Measurements from ENCODE around the gene CNTNAP2.

The CNTNAP2 gene

DNA sequence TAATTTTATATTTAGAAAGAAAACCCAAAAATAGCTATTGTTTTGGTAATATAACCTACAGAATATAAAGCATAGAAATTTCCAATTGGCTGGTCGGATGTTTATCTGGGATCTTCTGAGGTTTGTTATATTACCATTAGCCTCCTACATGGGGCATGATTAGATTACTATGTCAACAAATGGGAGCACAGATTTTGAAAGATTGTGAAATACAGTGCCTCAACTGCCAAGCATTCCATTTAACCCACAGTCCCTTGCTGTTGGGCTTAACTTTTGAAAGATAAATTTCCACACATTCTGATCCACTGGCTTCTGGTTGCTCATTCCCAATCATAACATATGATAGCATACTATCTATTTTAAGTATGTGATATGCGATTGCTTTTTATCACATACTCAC, 2018.5 kb downstream of the CNTNAP2 start:
- DNase-seq, result peak; percentile 54

DNA sequence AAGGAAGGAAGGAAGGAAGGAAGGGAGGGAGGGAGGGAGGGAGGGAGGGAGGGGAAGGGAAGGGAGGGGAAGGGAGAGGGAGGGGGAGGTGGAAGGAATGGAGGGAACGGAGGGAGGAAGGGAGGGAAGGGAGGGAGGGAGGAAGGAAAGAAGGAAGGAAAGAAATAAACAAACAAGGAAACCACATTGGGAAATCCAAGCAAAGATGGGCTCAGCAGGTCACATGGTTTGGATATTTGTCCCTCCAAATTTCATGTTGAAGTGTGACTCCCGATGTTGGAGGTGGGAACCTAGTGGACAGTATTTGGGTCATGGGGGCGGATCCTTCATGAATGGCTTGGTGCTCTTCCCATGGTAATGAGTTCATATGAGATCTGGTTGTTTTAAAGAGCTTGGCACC, 2019.4 kb downstream of the CNTNAP2 start:
- no peak for DNase-seq

DNA sequence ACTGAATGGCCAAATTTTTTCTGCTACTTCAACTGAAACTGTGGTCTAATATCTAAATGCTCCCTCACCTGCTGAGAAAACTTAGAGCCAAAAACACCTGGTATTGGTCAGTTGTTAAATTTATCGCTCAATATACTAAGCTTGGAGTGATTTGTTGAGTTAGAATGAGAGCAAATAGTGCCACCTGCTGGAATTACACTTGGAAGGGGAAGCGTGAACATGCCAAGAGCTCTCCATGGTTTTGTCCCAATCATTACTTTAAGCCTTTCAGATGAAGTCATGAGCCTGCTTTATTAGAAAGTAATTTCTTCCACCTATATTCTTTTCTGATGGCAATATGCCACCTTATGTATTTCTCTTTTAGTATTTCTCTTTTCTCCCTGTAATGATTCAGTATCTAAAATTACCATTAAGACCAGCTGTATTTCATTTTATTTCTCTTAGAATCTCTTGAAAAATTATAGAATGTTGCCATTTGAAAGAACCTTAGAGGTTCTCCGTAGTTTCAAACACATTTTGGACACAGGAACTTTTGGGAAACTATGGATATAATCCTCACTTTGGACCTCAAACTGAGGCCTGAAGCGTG, 2026.2 kb downstream of the CNTNAP2 start:
- DNase-seq, result peak; percentile 60

DNA sequence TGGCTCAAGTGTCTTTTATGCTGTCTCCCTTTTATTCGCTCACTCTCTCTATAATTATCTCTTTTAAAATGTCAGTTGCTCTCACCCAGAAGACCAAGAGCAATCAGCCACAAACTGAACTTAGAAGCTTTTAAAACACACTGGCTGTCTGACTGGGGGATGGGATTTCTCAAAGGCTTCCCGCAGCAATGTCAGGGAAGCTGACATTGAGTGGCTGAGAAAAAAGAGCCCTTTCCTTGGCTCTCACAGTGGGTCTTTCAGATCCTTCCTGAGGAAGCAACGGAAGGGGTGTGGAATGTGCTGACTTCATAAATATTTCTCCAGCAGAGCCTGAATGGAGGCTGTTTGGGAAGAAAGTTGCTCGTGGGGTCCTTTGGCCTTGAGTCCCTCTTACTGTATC, 2028.2 kb downstream of the CNTNAP2 start:
- no peak for DNase-seq

DNA sequence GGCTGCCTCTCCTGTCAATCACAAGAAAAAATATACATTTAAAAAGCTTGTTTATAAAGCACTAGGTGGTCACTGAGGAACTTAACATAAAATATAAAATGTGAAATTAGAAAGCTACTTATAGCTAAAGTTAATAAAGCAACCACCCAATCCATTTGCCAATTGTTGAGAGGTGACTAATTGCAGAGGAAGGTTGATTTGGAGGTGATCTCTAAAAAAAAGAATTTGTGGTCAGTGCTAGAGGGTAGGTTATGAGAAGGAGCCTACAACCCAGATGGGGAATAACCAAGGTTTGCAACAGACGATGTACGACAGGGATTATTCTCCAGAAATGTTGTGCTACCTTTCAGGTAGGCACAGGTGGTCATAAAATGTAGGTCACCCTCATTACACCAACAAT, 2029.7 kb downstream of the CNTNAP2 start:
- no peak for DNase-seq

DNA sequence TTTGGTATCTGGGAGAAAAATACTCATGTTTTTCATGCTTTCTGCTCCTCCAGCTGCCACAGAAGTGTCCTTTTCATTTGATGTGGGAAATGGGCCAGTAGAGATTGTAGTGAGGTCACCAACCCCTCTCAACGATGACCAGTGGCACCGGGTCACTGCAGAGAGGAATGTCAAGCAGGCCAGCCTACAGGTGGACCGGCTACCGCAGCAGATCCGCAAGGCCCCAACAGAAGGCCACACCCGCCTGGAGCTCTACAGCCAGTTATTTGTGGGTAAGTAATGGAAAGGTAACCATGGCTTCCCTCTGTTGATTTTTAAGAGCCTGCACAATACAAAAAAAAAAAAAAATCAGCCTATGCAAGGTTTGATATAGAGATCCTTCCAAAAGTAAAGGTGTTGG, 2030.8 kb downstream of the CNTNAP2 start:
- DNase-seq, result no peak

DNA sequence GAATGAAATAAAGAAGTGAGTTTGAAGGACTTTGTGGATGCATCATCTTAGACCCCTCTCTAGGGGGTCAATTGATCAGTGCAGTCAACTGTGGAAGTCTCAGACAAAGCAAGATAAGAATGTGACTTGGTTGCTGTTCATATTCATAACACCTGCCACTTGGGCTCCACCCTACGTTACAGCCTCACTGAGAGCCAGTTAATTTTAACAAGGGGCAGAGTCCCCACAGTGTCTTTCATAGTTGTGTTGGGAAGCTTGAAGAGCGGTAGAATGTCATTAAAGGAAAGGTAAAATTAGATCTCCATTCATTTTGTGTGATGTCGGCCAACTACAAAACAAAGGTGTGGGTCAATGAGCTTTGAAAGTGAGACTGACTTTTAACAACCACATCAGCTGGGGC, 2031.9 kb downstream of the CNTNAP2 start:
- DNase-seq, result no peak

DNA sequence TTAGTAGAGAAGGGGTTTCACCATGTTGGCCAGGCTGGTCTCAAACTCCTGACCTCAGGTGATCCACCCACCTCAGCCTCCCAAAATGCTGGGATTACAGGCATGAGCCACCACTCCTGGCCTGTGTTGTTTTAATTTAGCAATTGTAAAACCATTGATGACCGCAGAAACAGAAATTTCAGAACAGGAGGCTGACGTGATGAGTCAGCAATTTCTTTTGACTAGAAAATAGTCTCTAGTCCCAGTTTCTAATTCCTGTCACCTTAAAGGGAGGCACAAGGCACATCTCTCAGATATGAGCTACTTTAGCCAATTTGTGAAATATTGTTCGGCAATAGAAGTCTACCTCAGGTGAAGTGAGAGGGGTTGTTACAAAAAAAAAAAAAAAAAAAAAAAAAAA, 2033.1 kb downstream of the CNTNAP2 start:
- no peak for DNase-seq

DNA sequence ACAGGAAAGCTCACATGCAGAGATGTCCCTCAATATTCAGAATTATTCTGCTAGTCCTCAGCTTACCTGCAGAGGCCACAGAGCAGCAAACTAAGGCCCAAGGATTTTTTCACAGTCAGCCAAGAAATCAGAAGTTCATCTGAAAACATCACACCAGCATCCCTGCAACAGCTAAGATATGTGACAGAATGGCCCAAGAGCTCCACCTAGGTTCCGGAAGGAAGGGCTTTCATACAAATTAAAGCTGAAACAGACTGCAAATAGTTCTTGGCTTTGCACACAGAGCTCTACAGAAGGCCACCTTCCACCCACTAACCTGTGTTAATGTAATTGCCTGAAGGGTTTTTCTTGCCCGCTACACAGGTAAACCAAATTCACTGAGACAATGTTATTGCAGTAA, 2035.2 kb downstream of the CNTNAP2 start:
- DNase-seq, result no peak

DNA sequence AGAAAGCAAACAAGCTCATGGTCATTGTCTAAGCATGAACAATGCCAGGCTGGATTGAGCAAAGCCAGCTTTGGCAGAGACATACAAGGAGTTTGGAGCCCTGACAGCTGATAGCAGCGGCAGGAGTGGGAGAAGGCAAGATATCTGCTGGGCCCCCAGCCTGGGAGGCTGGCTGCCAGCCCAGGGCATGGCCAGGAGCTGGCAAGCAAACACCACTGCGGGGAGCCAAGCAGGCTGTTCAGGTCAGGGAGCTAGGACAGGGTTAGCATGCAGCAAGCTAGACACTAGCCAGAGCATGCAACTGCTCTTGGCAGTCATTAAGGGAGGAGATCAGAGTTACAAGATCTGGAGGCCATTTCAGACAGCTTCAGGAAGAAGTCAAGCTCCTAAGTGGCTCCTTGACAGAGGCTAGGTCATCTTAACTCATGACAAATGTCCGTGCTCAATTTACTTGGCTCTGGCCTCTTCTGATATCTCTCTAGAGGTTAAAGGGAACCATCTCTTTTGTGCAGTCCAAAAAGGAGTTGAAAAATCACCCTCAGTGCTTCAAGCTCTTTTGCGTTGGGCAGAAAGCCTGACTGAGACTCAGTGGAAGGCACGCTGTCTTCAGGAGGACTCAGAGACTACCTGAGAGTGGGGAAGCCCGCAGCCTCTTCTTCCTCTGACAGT, 2037.1 kb downstream of the CNTNAP2 start:
- no peak for DNase-seq

DNA sequence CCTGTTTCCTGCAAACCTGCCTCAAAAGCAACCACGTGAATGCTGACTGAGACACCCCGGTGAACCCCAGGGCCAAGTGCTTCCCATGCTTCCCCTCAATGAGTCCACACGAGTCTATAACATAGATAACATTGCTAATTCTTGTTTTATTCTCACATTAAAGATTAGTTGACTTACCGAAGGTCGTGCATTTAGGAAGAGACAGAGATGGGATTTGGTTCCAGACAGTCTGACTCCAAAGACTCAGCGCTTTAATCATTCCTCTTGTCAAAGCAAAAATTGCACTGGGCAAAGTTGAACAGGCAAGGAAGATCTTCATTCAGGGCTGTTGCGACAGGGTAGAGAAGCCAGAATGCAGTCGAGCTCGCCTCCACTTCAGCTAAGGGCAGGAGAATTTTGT, 2038.4 kb downstream of the CNTNAP2 start:
- no peak for DNase-seq

DNA sequence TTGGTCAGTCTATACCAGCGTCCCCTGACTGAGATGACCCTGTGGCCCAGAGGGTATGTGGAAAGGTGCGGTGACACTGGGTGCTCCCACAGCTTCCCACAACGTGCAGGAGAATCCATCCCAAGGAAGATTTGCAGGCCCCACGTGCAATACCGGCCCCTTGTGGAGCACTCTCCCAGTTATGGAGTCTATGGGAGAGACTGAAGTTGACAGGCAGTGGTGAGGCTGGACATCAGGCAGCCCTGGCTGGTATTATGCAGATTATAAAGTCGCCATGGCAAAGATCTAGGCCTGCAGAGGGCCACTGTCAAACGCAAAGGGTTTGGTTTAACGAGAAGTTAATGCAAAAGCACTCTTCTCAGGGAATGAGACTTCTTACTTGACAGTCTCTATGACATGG, 2039.2 kb downstream of the CNTNAP2 start:
- no peak for DNase-seq

DNA sequence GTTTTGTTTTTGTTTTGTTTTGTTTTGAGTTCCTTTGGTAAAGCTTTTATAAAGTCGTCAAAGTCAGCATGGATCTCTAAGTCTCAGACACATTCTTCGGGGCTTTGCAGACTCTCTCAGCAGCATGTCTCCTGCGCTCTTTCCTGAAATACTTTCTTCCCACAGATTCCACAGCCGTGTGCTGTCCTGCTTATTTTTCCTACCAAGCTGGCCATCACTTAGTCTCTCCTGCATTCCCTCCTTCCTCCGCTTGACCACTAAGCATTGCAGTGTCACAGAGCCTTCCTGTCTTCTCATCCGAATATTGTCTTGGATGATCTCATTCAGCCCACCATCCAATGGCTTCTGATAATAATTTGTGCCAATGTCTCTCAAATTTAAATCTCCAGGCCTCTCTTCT, 2039.6 kb downstream of the CNTNAP2 start:
- DNase-seq, result no peak

DNA sequence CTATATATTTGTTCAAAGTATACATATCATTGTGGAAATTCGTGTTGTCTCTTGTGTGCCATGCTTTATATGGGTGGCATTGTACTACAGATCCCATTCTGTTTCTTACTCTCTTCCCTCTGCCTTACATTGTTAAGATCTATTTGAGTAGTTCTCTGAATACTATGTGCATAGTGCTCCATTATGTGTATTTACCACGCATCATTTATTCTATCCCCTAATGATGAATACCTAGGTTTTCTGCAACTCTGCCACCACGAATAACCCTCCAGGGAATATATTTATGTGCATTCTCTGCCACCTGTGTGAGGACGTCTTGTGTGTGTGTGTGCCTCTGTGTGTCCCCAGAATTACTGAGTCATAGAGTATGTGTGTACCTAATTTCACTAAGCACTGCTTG, 2042.7 kb downstream of the CNTNAP2 start:
- DNase-seq, result no peak

DNA sequence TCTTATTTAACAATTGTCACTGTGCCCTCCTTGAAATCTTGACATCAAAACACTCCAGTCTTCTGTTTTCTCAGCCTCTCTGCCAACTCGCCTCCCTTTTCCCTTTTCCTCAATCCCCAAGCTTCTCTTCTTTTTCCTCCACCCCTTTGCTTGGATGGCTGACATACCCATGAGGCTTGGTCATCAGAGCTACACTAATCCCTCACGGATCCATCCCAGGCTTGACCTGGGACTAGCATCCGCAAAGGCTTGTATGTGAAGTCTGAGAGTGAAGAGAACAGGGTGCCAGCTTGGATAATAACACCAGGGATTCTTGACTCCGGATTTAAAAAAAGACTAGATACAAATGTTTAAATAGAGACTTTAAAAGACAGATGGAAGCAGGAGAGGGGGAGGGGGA, 2045.2 kb downstream of the CNTNAP2 start:
- DNase-seq, result no peak

DNA sequence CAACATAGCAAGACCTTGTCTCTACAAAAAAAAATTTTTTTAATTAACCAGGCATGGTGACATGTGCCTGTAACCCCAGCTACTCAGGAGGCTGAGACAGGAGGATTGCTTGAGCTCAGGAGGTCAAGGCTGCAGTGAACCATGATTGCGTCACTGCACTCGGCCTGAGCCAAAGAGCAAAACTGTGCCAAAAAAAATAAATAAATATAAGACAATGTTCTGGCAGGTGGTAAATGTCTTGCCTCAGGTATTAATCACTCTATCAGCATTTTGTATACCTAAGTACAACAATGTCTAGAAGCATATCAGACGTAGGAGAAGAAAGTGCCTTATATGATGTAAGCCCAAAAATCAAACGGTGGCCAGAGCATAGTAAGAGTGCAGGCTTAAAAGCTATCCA, 2046.2 kb downstream of the CNTNAP2 start:
- DNase-seq, result no peak

DNA sequence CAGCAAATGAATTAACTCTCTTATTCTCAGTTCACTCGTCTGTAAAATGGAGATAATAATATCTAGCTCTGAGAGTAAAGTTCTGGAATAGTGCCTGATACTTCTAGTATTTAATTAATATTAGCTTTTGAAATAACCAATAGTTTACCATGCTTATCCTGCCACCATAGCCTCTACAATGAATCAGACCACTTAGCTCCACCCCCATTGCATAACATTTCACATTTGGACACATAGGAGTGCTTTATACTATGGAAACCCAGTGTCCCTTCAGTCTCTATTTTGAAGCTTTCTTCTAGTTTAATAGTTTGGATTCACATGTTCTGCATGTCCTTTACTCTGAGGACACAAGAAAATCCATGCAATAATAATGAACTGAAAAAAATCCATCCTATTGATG, 2046.6 kb downstream of the CNTNAP2 start:
- no peak for DNase-seq

DNA sequence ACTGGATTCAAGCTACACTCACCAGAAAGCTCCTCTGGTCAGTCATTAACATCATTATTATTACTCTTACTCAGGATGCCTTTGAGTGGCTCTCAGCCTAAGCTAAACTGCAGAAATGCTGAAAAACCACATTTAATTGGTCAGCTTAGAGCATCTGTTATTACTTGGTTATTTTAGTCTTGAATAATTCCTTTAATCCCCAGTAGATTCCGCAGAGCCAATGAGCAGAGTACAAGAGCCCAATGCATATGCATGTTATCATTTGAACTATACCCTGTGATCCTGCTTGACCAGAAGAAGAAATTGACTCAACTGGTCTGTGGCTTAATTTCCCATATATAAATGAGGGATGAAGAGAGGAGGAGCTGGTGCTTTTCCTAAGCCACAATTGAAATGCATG, 2056.3 kb downstream of the CNTNAP2 start:
- no peak for DNase-seq

DNA sequence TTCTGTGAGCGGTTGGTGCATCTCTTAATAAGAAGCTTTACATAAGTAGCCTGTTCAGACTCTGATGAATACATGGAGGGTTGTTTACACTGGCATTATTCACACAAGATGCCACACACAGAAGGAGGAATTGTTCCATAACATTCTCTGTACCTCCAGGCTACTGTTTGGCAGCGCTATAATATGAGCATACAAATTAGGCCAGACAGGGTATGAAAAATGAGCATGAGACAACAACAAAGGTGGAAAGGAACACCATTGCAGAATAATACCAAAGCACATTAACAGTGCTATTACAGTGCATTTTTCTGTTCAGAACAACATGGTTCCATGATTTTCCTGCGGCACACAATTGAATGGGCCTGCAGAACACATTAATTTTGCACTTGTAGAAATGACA, 2056.8 kb downstream of the CNTNAP2 start:
- DNase-seq, result no peak

DNA sequence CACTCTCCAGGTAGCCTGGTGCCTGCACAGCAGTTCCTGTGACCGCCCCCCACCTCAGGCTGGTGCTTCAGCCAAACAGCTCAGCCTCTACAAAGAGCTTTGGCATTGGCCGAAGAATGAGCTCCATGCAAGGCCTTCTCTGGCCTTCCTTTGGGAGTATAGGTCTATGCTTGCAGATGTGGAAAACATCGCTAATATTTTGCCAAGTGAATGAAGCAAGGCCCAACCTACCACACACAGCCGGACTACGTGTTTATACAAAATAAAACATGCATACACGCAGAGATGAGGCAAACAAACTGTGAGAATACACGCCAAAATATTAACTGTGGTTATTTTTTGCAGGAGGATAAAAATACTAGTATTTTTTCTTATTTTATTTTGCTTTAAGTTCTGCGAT, 2057.8 kb downstream of the CNTNAP2 start:
- DNase-seq, result no peak

DNA sequence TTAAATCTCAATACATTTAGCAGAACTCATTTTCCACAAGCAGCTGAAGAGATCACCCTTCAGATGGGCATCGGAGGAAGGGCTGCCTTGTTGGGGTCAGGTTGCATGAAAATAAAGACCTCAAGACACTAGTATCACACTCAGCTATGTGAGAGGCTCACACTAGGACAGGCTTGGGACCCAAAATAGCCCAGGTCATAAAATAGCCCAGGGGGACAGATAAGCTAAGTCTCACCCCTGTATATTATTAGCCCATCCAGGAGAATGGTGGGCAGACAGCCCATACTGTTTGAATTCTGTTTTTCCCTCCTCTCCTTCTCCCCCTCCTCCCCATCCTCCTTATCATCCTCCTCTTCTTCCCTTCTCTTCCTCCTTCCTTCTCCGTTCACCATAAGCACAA, 2058.9 kb downstream of the CNTNAP2 start:
- DNase-seq, result no peak

DNA sequence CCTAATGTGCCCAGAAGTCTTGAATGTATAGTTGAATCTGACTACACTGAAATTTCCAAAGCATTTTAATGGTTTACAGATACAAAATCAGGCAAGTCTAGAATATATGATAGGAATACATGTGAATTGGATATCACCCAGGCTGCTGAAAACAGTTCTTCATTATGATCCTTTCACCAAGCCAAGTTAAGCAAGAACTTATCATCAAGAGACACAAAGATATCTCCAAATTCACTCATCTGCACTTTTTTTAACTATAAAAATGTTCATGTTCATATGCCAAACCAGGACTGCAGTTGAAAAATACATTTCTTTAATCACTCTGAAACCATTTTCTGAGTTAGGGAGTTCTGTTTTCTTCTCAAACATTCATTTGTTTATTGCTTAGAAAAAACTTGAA, 2061.4 kb downstream of the CNTNAP2 start:
- DNase-seq, result no peak

DNA sequence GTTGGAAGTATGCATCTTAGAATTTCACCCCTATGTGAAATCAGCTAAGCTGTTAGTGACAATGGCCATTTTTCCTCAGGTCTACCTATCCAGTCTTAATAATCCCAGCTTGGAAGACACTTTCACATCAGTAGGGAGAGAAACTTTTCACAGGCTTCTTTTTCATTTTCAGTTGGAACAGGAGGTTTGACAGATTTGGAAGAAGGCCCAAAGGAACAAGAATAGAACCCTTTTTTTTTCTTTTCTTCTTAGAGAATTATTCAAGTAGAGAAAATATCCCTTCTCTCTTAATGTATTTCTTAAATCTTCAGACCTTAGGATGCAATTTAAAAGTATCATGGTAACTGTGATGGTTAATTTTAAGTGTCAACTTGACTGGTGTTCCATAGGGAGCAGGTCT, 2063.5 kb downstream of the CNTNAP2 start:
- no peak for DNase-seq

DNA sequence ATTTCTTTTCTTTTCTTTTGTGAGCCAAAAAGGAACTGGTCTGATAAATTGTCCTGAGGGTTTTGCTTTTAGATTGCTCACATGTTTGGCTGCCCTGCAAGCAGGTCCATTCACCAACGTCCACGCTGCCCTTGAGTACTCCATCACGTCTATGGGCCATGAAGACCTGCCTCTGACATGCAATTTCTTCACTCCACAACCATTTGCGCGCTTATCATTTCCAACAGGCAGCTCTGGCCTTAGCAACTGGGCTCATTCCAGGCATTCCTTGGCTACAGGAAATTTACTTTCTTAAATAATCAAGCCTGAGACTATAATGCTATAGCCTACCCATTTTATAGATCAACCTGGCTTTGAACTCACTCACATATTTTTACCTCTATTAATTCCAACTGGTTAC, 2065.7 kb downstream of the CNTNAP2 start:
- no peak for DNase-seq

DNA sequence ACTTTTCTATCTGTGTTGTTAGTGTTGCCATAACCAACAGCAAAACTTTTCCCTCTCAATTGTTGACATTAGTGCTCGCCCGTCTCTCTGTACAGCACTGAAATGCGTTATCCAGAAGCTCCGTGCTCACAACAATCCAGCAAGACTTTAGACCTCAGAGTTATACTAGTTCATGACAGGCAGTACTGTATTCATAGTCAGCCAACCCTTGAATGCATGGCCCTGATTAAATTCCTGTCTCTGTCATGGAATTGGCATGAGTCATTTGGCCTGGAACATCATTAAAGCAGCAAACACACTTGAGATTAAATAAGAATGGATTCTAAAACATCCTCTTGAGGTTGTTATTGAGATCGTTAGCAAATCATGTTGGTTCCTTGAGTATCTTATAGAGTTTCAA, 2068.4 kb downstream of the CNTNAP2 start:
- DNase-seq, result no peak
